GM12864 (cell line): ENCODE data around the gene DNAAF9.

Source experiments
- DNase-seq: peaks from one replicate; pipeline ENCODE4 v3.0.0-alpha.2; 2011; ENCODE audit warnings: low read depth
- H3K4me3 ChIP-seq: 2 replicates; pipeline ENCODE4 v1.5.1; 2011; ENCODE audit warnings: mild to moderate bottlenecking, low read depth, low read length, control low read depth
- TF ChIP-seq, protein P1 (sequence below): IDR thresholded peaks from 2 replicates; pipeline ENCODE4 v1.5.1; 2011; ENCODE audit warnings: low read depth, mild to moderate bottlenecking, moderate library complexity, low read length, control low read depth, inconsistent platforms; ENCODE audit errors: missing control alignments

DNAAF9 gene

DNA sequence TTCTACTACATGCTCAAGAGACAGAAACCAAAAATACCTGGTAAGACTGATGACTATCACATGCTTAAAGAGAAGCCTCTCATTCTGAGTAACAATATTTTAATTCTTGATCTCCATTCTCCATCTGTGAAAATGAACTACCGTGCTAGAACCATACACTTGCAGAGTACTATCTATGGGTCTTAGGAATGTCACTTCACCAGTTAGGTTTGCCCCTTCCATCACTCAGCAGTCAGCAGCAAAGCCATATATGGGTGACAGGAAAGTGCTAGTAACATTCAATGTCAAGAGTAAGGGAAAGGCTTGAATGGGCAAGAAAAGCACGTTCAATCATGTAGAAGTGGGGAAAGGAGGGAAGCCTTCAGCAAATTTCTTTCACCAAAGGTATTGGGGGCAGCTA is 2.3 kb downstream of the DNAAF9 start:
- DNase-seq: no peak
- no peak overlapping the region for H3K4me3 ChIP-seq
- TF ChIP-seq, protein P1, sequence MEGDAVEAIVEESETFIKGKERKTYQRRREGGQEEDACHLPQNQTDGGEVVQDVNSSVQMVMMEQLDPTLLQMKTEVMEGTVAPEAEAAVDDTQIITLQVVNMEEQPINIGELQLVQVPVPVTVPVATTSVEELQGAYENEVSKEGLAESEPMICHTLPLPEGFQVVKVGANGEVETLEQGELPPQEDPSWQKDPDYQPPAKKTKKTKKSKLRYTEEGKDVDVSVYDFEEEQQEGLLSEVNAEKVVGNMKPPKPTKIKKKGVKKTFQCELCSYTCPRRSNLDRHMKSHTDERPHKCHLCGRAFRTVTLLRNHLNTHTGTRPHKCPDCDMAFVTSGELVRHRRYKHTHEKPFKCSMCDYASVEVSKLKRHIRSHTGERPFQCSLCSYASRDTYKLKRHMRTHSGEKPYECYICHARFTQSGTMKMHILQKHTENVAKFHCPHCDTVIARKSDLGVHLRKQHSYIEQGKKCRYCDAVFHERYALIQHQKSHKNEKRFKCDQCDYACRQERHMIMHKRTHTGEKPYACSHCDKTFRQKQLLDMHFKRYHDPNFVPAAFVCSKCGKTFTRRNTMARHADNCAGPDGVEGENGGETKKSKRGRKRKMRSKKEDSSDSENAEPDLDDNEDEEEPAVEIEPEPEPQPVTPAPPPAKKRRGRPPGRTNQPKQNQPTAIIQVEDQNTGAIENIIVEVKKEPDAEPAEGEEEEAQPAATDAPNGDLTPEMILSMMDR: no peak

- TF ChIP-seq, protein P1: no peak
- H3K4me3 ChIP-seq: no peak overlapping the region
- no peak for DNase-seq
Observed at GRCh38 chr20:3404402-3404801, 3.1 kb downstream of the DNAAF9 start.

GRCh38 chr20:3403741-3404140 is 3.7 kb downstream of the DNAAF9 start:
- H3K4me3 ChIP-seq: no peak overlapping the region
- TF ChIP-seq, protein P1: no peak
- DNase-seq: no peak

GRCh38 chr20:3402453-3402852 is 5.0 kb downstream of the DNAAF9 start:
- no peak overlapping the region for H3K4me3 ChIP-seq
- TF ChIP-seq, protein P1: no peak
- no peak for DNase-seq

DNA sequence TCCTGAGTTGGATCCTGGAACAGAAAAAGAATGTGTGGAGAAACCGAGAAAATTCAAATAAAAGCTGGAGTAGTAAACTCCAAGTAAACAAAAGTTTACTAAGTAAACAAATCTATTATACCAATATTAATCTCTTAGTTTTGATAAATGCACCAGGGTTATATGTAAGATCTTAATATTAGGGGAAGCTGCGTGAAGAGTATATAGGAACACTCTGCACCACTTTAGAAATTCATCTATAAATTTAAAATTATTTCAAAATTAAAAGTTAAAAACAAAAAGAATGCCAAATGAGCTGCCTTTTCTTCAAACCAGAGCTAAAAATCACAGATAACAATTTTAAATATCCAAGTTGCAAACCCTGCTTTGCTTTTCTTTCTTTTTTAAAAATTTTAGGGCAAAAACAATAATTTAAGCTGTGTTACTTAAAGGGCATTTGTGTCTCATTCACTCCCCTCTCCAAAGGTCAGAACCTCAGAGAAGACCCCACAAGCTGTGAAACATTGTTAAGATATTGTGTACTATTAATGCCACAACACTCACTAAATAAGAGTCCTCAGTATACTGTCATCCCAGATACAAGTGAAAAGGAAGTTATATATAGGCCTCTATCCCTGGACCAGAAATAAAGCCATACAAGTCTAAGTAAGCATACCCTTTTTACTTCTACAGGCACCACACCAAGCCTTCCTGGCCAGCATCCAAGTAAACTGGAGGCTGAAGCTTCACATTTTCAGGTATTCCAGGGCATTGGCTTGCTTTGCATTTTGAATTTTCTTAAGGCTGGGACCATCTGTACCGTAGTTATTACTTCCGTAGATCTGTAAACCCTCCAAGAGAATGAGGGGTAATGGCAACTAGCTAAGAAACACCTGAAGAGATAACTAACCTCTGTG is 7.0 kb downstream of the DNAAF9 start:
- no peak overlapping the region for H3K4me3 ChIP-seq
- DNase-seq: no peak
- TF ChIP-seq, protein P1: no peak

DNA sequence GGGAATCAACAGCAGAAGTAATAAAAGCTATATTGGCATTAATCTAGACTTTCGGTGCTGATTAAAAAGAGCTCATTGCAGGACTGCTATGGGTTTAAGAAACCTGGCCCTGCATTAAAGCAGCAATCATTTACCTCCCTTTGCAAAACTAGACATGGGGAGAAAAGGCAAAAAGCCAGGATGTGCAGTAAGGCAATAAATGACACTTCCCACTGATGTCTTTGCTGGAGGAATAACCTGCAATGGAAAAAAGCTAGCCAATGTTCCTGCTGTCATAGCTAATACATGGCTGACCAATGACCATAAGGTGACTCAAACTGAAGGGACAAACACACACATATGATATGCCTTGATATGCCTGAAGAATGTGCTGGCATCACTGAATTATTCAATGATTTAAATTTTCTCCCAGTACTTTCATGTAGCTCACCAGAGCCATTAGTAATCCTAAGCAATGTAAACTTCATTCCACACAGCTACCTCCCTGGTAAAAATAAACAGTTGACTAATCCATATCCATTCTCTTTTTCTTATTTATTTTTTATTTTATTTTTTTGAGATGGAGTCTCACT is 8.7 kb downstream of the DNAAF9 start:
- H3K4me3 ChIP-seq: no peak overlapping the region
- DNase-seq: no peak
- TF ChIP-seq, protein P1: no peak
